Measurements from ENCODE around the gene SCTR. TPM values are rescaled to one million over a fixed set of nuclear protein-coding genes. Genes with fewer than 3 reads are reported as not detected.
A peak's percentile ranks its signal among the peaks of the same experiment; 100 is the strongest.

Gene SCTR
- polyA plus RNA-seq, 3 donors = not detected

GRCh38 chr2:119518401-119519056 is 5.8 kb downstream of the SCTR start:
- Histone ChIP-seq H3K4me1 (ENCODE audit: control insufficient read depth in 1 of 2, insufficient read depth in 2 of 2, low read length in 2 of 2) (no peaks in the 10 kb centered on the region), H3K9me3 (replicated peaks in 1 of 2; ENCODE audit: control insufficient read depth in 1 of 2, insufficient read depth in 1 of 2, low read length in 2 of 2) (no peaks in the 10 kb centered on the region), H2AFZ (ENCODE audit: insufficient read depth, low read depth, low read length, poor library complexity, severe bottlenecking) (no peak overlapping the region), H3K27ac (ENCODE audit: low read depth in 1 of 2, low read length in 2 of 2) (no peak overlapping the region), H3K4me2 (replicated peaks; ENCODE audit: extremely low read depth, low read length, poor library complexity, severe bottlenecking) (no peak overlapping the region), H3K9ac (ENCODE audit: insufficient read depth, low read length, poor library complexity, severe bottlenecking) (no peak overlapping the region), H3K36me3 (replicated peaks in 1 of 2; ENCODE audit: control insufficient read depth in 1 of 2, insufficient read depth in 2 of 2, low read length in 2 of 2) (no peaks in the 10 kb centered on the region), H3K4me3 (replicated peaks in 1 of 3; ENCODE audit: low read depth in 2 of 3, low read length in 3 of 3) (no peak overlapping the region), H4K20me1 (ENCODE audit: insufficient read depth, low read length) (no peaks in the 10 kb centered on the region), H3K79me2 (ENCODE audit: insufficient read depth, low read length) (no peaks in the 10 kb centered on the region), H3K27me3 (ENCODE audit: control insufficient read depth in 2 of 2, insufficient read depth in 2 of 2, low read length in 2 of 2) (peaks cover 10 to 11% of the 10 kb centered on the region in 2 donors)
- H3K9me3 Mint-ChIP-seq = peaks cover 0 to 6% (median 1%) of the 10 kb centered on the region in 7 donors
- no peak for DNase-seq
- H3K36me3 Mint-ChIP-seq = no peaks in the 10 kb centered on the region
- H3K27ac Mint-ChIP-seq = peak overlapping the region in 1 of 7 donors; percentile 16
- intact Hi-C loops (cut with micrococcal nuclease) = no loop called here
- H3K4me3 Mint-ChIP-seq = no peak overlapping the region
- WGBS (ENCODE audit: insufficient coverage) = 85% methylated on average over 6 of the region's 10 CpGs
- no peak for TF ChIP-seq CTCF (IDR thresholded peaks at IDR 0.05)
- peaks cover 2% of the 10 kb centered on the region for H3K4me1 Mint-ChIP-seq
- H3K27me3 Mint-ChIP-seq (ENCODE audit: low read depth in 3 of 3) = peaks cover 20 to 39% (median 20%) of the 10 kb centered on the region in 3 donors

- no peak overlapping the region for H3K4me3 ChIP-seq (replicated peaks in 1 of 3; ENCODE audit: low read depth in 2 of 3, low read length in 3 of 3)
- Mint-ChIP-seq H3K4me1 (peaks cover 2% of the 10 kb centered on the region), H3K27ac (peak overlapping the region in 1 of 7 donors; percentile 29), H3K36me3 (no peaks in the 10 kb centered on the region), H3K4me3 (no peak overlapping the region), H3K9me3 (peaks cover 0 to 2% (median 0%) of the 10 kb centered on the region in 7 donors), H3K27me3 (ENCODE audit: low read depth in 3 of 3) (peaks cover 10 to 29% (median 11%) of the 10 kb centered on the region in 3 donors)
- H3K79me2 ChIP-seq (ENCODE audit: insufficient read depth, low read length) = no peaks in the 10 kb centered on the region
- WGBS (ENCODE audit: insufficient coverage) = 15% methylated on average over 5 of the region's 7 CpGs
- DNase-seq = peak; percentile 25 to 56 (median 27)
- no peaks in the 10 kb centered on the region for H4K20me1 ChIP-seq (ENCODE audit: insufficient read depth, low read length)
- no peak overlapping the region for H2AFZ ChIP-seq (ENCODE audit: insufficient read depth, low read depth, low read length, poor library complexity, severe bottlenecking)
- peak; percentile 74 for TF ChIP-seq CTCF (IDR thresholded peaks at IDR 0.05)
- H3K9ac ChIP-seq (ENCODE audit: insufficient read depth, low read length, poor library complexity, severe bottlenecking) = no peak overlapping the region
- H3K4me1 ChIP-seq (ENCODE audit: control insufficient read depth in 1 of 2, insufficient read depth in 2 of 2, low read length in 2 of 2) = no peaks in the 10 kb centered on the region
- intact Hi-C loops (cut with micrococcal nuclease) = no loop called here
- no peak overlapping the region for H3K4me2 ChIP-seq (replicated peaks; ENCODE audit: extremely low read depth, low read length, poor library complexity, severe bottlenecking)
- no peaks in the 10 kb centered on the region for H3K36me3 ChIP-seq (replicated peaks in 1 of 2; ENCODE audit: control insufficient read depth in 1 of 2, insufficient read depth in 2 of 2, low read length in 2 of 2)
- peaks cover under 1 to 2% of the 10 kb centered on the region in 2 donors for H3K27me3 ChIP-seq (ENCODE audit: control insufficient read depth in 2 of 2, insufficient read depth in 2 of 2, low read length in 2 of 2)
- no peak overlapping the region for H3K27ac ChIP-seq (ENCODE audit: low read depth in 1 of 2, low read length in 2 of 2)
- no peaks in the 10 kb centered on the region for H3K9me3 ChIP-seq (replicated peaks in 1 of 2; ENCODE audit: control insufficient read depth in 1 of 2, insufficient read depth in 1 of 2, low read length in 2 of 2)
Measured at GRCh38 chr2:119517433-119517832, 6.8 kb downstream of the SCTR start.

Data from CD14-positive monocyte (primary cell).